ENCODE measurements around the gene GJB6.

GJB6 gene

GRCh38 chr13:20206065-20206697 lies 25.9 kb downstream of the GJB6 start:
- no peak for DNase-seq (ENCODE audit: low read depth in 1 of 2, low spot score in 1 of 2)
- Histone ChIP-seq H3K27ac (replicated peaks) (no peak overlapping the region), H3K27me3 (ENCODE audit: insufficient read depth, poor library complexity, severe bottlenecking) (no peaks in the 10 kb centered on the region), H3K4me3 (replicated peaks; ENCODE audit: insufficient read depth, low read length) (no peak overlapping the region)
- no peak for TF ChIP-seq SPI1 (IDR thresholded peaks at IDR 0.05; ENCODE audit: borderline replicate concordance, low read depth)
- no peak for TF ChIP-seq GABPA (IDR thresholded peaks at IDR 0.05; ENCODE audit: low read depth)
- no peak for TF ChIP-seq POLR2AphosphoS5 (IDR thresholded peaks at IDR 0.05; ENCODE audit: low read depth)
- TF ChIP-seq REST (IDR thresholded peaks at IDR 0.05; ENCODE audit: insufficient replicate concordance, low read depth) = no peak
- TF ChIP-seq CTCF (IDR thresholded peaks at IDR 0.05; ENCODE audit: insufficient read depth, low read length) = no peak

GRCh38 chr13:20198781-20199180 lies 33.3 kb downstream of the GJB6 start:
- H3K4me3 ChIP-seq (replicated peaks; ENCODE audit: insufficient read depth, low read length) = no peak overlapping the region
- H3K27me3 ChIP-seq (ENCODE audit: insufficient read depth, poor library complexity, severe bottlenecking) = peaks cover 19% of the 10 kb centered on the region
- H3K27ac ChIP-seq (replicated peaks) = no peak overlapping the region
- DNase-seq (ENCODE audit: low read depth in 1 of 2, low spot score in 1 of 2) = no peak
- no peak for TF ChIP-seq SPI1 (IDR thresholded peaks at IDR 0.05; ENCODE audit: borderline replicate concordance, low read depth)
- no peak for TF ChIP-seq POLR2AphosphoS5 (IDR thresholded peaks at IDR 0.05; ENCODE audit: low read depth)
- TF ChIP-seq CTCF (IDR thresholded peaks at IDR 0.05; ENCODE audit: insufficient read depth, low read length) = no peak
- no peak for TF ChIP-seq GABPA (IDR thresholded peaks at IDR 0.05; ENCODE audit: low read depth)
- no peak for TF ChIP-seq REST (IDR thresholded peaks at IDR 0.05; ENCODE audit: insufficient replicate concordance, low read depth)

- Histone ChIP-seq H3K27ac (replicated peaks) (no peak overlapping the region), H3K27me3 (ENCODE audit: insufficient read depth, poor library complexity, severe bottlenecking) (peaks cover 22% of the 10 kb centered on the region), H3K4me3 (replicated peaks; ENCODE audit: insufficient read depth, low read length) (no peak overlapping the region)
- DNase-seq (ENCODE audit: low read depth in 1 of 2, low spot score in 1 of 2) = no peak
- TF ChIP-seq GABPA (IDR thresholded peaks at IDR 0.05; ENCODE audit: low read depth) (no peak), CTCF (IDR thresholded peaks at IDR 0.05; ENCODE audit: insufficient read depth, low read length) (peak; percentile 48)
These were observed 34.7 kb downstream of the GJB6 start for GRCh38 chr13:20197361-20197834.

- TF ChIP-seq POLR2AphosphoS5 (IDR thresholded peaks at IDR 0.05; ENCODE audit: low read depth) (no peak), SPI1 (IDR thresholded peaks at IDR 0.05; ENCODE audit: borderline replicate concordance, low read depth) (no peak), CTCF (IDR thresholded peaks at IDR 0.05; ENCODE audit: insufficient read depth, low read length) (no peak), REST (IDR thresholded peaks at IDR 0.05; ENCODE audit: insufficient replicate concordance, low read depth) (no peak), GABPA (IDR thresholded peaks at IDR 0.05; ENCODE audit: low read depth) (no peak)
- Histone ChIP-seq H3K27ac (replicated peaks) (no peak overlapping the region), H3K4me3 (replicated peaks; ENCODE audit: insufficient read depth, low read length) (no peak overlapping the region), H3K27me3 (ENCODE audit: insufficient read depth, poor library complexity, severe bottlenecking) (peaks cover 22% of the 10 kb centered on the region)
- no peak for DNase-seq (ENCODE audit: low read depth in 1 of 2, low spot score in 1 of 2)
These were observed 36.3 kb downstream of the GJB6 start for GRCh38 chr13:20195801-20196200.
